H1 (cell line): Measurements from ENCODE around the gene MCF2L2. TPM values are rescaled to one million over a fixed set of nuclear protein-coding genes. Genes with fewer than 3 reads are reported as not detected.

Experiments used
- CTCF ChIA-PET: fragments of 300-600 bp; sonication (Branson Sonifier 250); formaldehyde crosslinking; loops from one replicate; lab custom pipeline; 2021; ENCODE audit not compliant: partially characterized antibody; lab: Charles Lee
- POLR2A ChIA-PET: fragments of 300-600 bp; sonication (Branson Sonifier 250); formaldehyde crosslinking; loops from one replicate; lab custom pipeline; 2021; ENCODE audit warnings: inconsistent platforms; ENCODE audit not compliant: partially characterized antibody; lab: Charles Lee
- DNase-seq, 2 experiments: peaks; one replicate each; pipeline versions ENCODE4 v3.0.0 to v3.0.0-alpha.2; 2010 to 2022; ENCODE audit warnings: low spot score in 2 of 2, low read depth in 1 of 2, mixed read lengths in 1 of 2
- FAIRE-seq: peaks from 2 replicates; lab custom pipeline; 2011; peaks lifted over from hg19 to GRCh38; lab: Jason Lieb, UNC
- H2AFZ ChIP-seq: 2 replicates; pipeline ENCODE4 v1.8.1; 2012; ENCODE audit warnings: low read length, inconsistent platforms
- H2AK5ac ChIP-seq: 2 replicates; pipeline ENCODE4 v1.6.1; 2013; ENCODE audit warnings: low read depth, low read length
- H2BK120ac ChIP-seq: replicated peaks from 2 replicates; pipeline ENCODE3; 2013; ENCODE audit warnings: low read depth, low read length, inconsistent platforms
- H2BK12ac ChIP-seq: 2 replicates; pipeline ENCODE4 v1.6.1; 2013; ENCODE audit warnings: low read depth, low read length
- H2BK15ac ChIP-seq: 2 replicates; pipeline ENCODE4 v1.6.1; 2013; ENCODE audit warnings: low read length
- H2BK20ac ChIP-seq: 2 replicates; pipeline ENCODE4 v1.6.1; 2013; ENCODE audit warnings: low read length
- H2BK5ac ChIP-seq: 2 replicates; pipeline ENCODE4 v1.6.1; 2013; ENCODE audit warnings: low read depth, low read length
- H3K14ac ChIP-seq: 2 replicates; pipeline ENCODE4 v1.6.1; 2013; ENCODE audit warnings: inconsistent platforms; ENCODE audit not compliant: insufficient read length
- H3K18ac ChIP-seq: 2 replicates; pipeline ENCODE4 v1.6.1; 2013; ENCODE audit warnings: low read length; ENCODE audit errors: extremely low read depth
- H3K23ac ChIP-seq: 2 replicates; pipeline ENCODE4 v1.6.1; 2013; ENCODE audit warnings: inconsistent platforms; ENCODE audit not compliant: insufficient read length
- H3K23me2 ChIP-seq: 2 replicates; pipeline ENCODE4 v1.6.1; 2013; ENCODE audit warnings: low read depth, low read length
- H3K27ac ChIP-seq: 2 replicates; pipeline ENCODE4 v1.6.1; 2011; ENCODE audit warnings: low read depth, low read length, inconsistent platforms
- H3K27me3 ChIP-seq, 4 experiments: replicated peaks in 1 of 4; 1 replicate in 1 of 4; 2 replicates in 3 of 4; pipeline versions ENCODE4 v1.6.1 to v1.8.1; 2011 to 2013; ENCODE audit warnings: low read length in 3 of 4, mild to moderate bottlenecking in 3 of 4, inconsistent platforms in 2 of 4, mixed read lengths in 2 of 4, moderate library complexity in 1 of 4; ENCODE audit not compliant: control insufficient read depth in 3 of 4, insufficient read depth in 3 of 4; ENCODE audit errors: extremely low read depth in 1 of 4
- H3K36me3 ChIP-seq, 4 experiments: 2 replicates each; pipeline versions ENCODE4 v1.6.1 to v1.8.1; 2011 to 2013; ENCODE audit warnings: mild to moderate bottlenecking in 4 of 4, low read length in 3 of 4, moderate library complexity in 2 of 4, control low read depth in 1 of 4, inconsistent platforms in 1 of 4; ENCODE audit not compliant: insufficient read depth in 4 of 4, control insufficient read depth in 2 of 4
- H3K4ac ChIP-seq: replicated peaks from 2 replicates; pipeline ENCODE3; 2013; ENCODE audit warnings: low read length, low read depth, mixed read lengths, inconsistent platforms; ENCODE audit not compliant: insufficient read length
- H3K4me1 ChIP-seq, 4 experiments: replicated peaks in 1 of 4; 1 replicate in 1 of 4; 2 replicates in 3 of 4; pipeline versions ENCODE4 v1.6.1 to v1.8.1; 2011 to 2013; ENCODE audit warnings: low read length in 3 of 4, inconsistent platforms in 2 of 4, mixed read lengths in 1 of 4; ENCODE audit not compliant: insufficient read depth in 4 of 4, control insufficient read depth in 3 of 4
- H3K4me2 ChIP-seq, 2 experiments: 2 replicates each; pipeline versions ENCODE4 v1.6.1 to v1.8.1; 2011 to 2013; ENCODE audit warnings: low read depth in 2 of 2, low read length in 2 of 2, control low read depth in 1 of 2, inconsistent platforms in 1 of 2, mild to moderate bottlenecking in 1 of 2; ENCODE audit not compliant: insufficient read depth in 1 of 2
- H3K4me3 ChIP-seq, 4 experiments: fragments of 200-600, 300-600 bp in 1 of 4; sonication (generic), shearing (Covaris generic), sonication (Bioruptor Twin) in 1 of 4; 2 replicates each; pipeline versions ENCODE4 v1.5.1 to v1.8.1; 2011 to 2016; ENCODE audit warnings: low read length in 4 of 4, low read depth in 3 of 4, control low read depth in 2 of 4, inconsistent platforms in 2 of 4, mild to moderate bottlenecking in 2 of 4, mixed read lengths in 1 of 4, moderate library complexity in 1 of 4; ENCODE audit not compliant: insufficient read depth in 2 of 4; ENCODE audit errors: extremely low read depth in 1 of 4
- H3K56ac ChIP-seq: replicated peaks from 2 replicates; pipeline ENCODE3; 2013; ENCODE audit warnings: low read depth, mild to moderate bottlenecking, mixed read lengths, low read length, inconsistent platforms; ENCODE audit not compliant: insufficient read length
- H3K79me1 ChIP-seq: 2 replicates; pipeline ENCODE4 v1.6.1; 2013; ENCODE audit warnings: low read depth, low read length, control low read depth
- H3K79me2 ChIP-seq, 2 experiments: 2 replicates each; pipeline versions ENCODE4 v1.6.1 to v1.8.1; 2012 to 2013; ENCODE audit warnings: low read length in 2 of 2, mild to moderate bottlenecking in 2 of 2, inconsistent platforms in 1 of 2; ENCODE audit not compliant: insufficient read depth in 2 of 2, control insufficient read depth in 1 of 2
- H3K9ac ChIP-seq, 4 experiments: replicated peaks in 1 of 4; 1 replicate in 1 of 4; 2 replicates in 3 of 4; pipeline versions ENCODE4 v1.6.1 to v1.8.1; 2011 to 2013; ENCODE audit warnings: low read depth in 3 of 4, low read length in 3 of 4, control low read depth in 2 of 4, mild to moderate bottlenecking in 2 of 4, moderate library complexity in 2 of 4, inconsistent platforms in 1 of 4; ENCODE audit errors: extremely low read depth in 1 of 4
- H3K9me3 ChIP-seq, 2 experiments: 2 replicates each; pipeline versions ENCODE4 v1.6.1 to v1.8.1; 2012 to 2013; ENCODE audit warnings: mild to moderate bottlenecking in 2 of 2, moderate library complexity in 2 of 2, control low read depth in 1 of 2, inconsistent platforms in 1 of 2, low read depth in 1 of 2, low read length in 1 of 2, mixed read lengths in 1 of 2; ENCODE audit not compliant: insufficient read depth in 2 of 2
- H4K20me1 ChIP-seq, 2 experiments: replicated peaks in 1 of 2; 2 replicates each; pipeline versions ENCODE3 to v1.8.1; 2011 to 2013; ENCODE audit warnings: inconsistent platforms in 2 of 2, low read length in 2 of 2, mild to moderate bottlenecking in 1 of 2; ENCODE audit not compliant: insufficient read depth in 2 of 2, control insufficient read depth in 1 of 2
- H4K5ac ChIP-seq: 2 replicates; pipeline ENCODE4 v1.6.1; 2013; ENCODE audit warnings: low read length, low read depth, mixed read lengths, inconsistent platforms; ENCODE audit not compliant: insufficient read length
- H4K8ac ChIP-seq: 2 replicates; pipeline ENCODE4 v1.8.0; 2013; ENCODE audit warnings: mild to moderate bottlenecking, moderate library complexity, low read length, inconsistent platforms; ENCODE audit not compliant: insufficient read depth; ENCODE audit errors: extremely low read depth
- H4K91ac ChIP-seq: replicated peaks from 2 replicates; pipeline ENCODE3; 2013; ENCODE audit warnings: low read length, mixed read lengths, inconsistent platforms; ENCODE audit not compliant: insufficient read length
- CREB1 ChIP-seq: IDR thresholded peaks from 2 replicates; pipeline ENCODE4 v1.6.1; 2012; ENCODE audit warnings: inconsistent platforms
- E2F6 ChIP-seq: IDR thresholded peaks from 2 replicates; pipeline ENCODE4 v1.6.1; 2012; ENCODE audit warnings: inconsistent platforms
- FOSL1 ChIP-seq: IDR thresholded peaks from 2 replicates; pipeline ENCODE4 v1.6.1; 2011; ENCODE audit warnings: mild to moderate bottlenecking, low read depth, low read length, moderate library complexity; ENCODE audit not compliant: insufficient read depth
- GTF2F1 ChIP-seq: IDR thresholded peaks from 2 replicates; pipeline ENCODE4 v1.6.1; 2012; ENCODE audit warnings: low read depth, low read length, improper control_type of control experiment, borderline replicate concordance
- JUND ChIP-seq: IDR thresholded peaks from 2 replicates; pipeline ENCODE4 v1.6.1; 2011; ENCODE audit warnings: mild to moderate bottlenecking, improper control_type of control experiment, low read length
- KDM4A ChIP-seq: IDR thresholded peaks from one replicate; pipeline ENCODE4 v1.7.1; 2012; ENCODE audit warnings: low read depth, mild to moderate bottlenecking, moderate library complexity, low read length, inconsistent platforms; ENCODE audit not compliant: severe bottlenecking
- POLR2A ChIP-seq, 2 experiments: IDR thresholded peaks; 1 replicate in 1 of 2; 2 replicates in 1 of 2; pipeline ENCODE4 v1.6.1; 2011; ENCODE audit warnings: low read depth in 2 of 2, low read length in 2 of 2, mild to moderate bottlenecking in 2 of 2; ENCODE audit errors: control extremely low read depth in 1 of 2
- POU5F1 ChIP-seq: IDR thresholded peaks from 2 replicates; pipeline ENCODE4 v1.6.1; 2011; ENCODE audit warnings: low read depth, mild to moderate bottlenecking, low read length, moderate library complexity
- SIX5 ChIP-seq: IDR thresholded peaks from 2 replicates; pipeline ENCODE4 v1.6.1; 2011; ENCODE audit warnings: mild to moderate bottlenecking, low read depth, low read length
- SRF ChIP-seq: IDR thresholded peaks from 2 replicates; pipeline ENCODE4 v1.6.1; 2011; ENCODE audit warnings: mild to moderate bottlenecking, low read depth, low read length, moderate library complexity
- SUZ12 ChIP-seq: fragments of 200-600 bp; sonication (generic); IDR thresholded peaks from 2 replicates; pipeline ENCODE4 v1.6.1; 2012; ENCODE audit warnings: mild to moderate bottlenecking, inconsistent platforms, low read length, moderate library complexity, mixed read lengths
- ZNF274 ChIP-seq: IDR thresholded peaks from 2 replicates; pipeline ENCODE4 v1.7.0; 2012; ENCODE audit warnings: low read length, borderline replicate concordance; ENCODE audit errors: extremely low read depth
- WGBS, 2 experiments: shearing (Covaris generic) in 1 of 2; methylation state at CpG; one replicate each; pipeline versions ENCODE4 v1.1.6 to v1.1.7; 2013 to 2015; ENCODE audit warnings: low lambda C conversion rate in 2 of 2, mixed read lengths in 2 of 2, inconsistent platforms in 1 of 2, low coverage in 1 of 2, missing lambda C conversion rate in 1 of 2; ENCODE audit not compliant: insufficient replicate concordance in 2 of 2, insufficient coverage in 1 of 2, insufficient read length in 1 of 2; ENCODE audit errors: extremely low coverage in 1 of 2, missing lambda C conversion rate in 1 of 2; 5-methylcytosine and 5-hydroxymethylcytosine counted together
- polyA plus RNA-seq, 7 experiments: library from polyadenylated mRNA; depleted of rRNA in 3 of 7; stranded (reverse) in 5 of 7; unstranded in 2 of 7; fragments of >200 nt in 5 of 7; fragments of 200-250 nt in 2 of 7; gene quantifications; 1 replicate in 5 of 7; 2 replicates in 1 of 7; 4 replicates in 1 of 7; pipeline versions ENCODE4 v1.2.1 to v1.2.3, GENCODE V29; 2011 to 2013; ENCODE audit warnings: missing spikeins in 2 of 7, mixed read lengths in 2 of 7
- total RNA-seq: library from RNA; stranded (reverse); fragmentation: NEBNext Ultra II Directional; extraction: Animal tissue kit (Norgen Biotek cat#: 25700); gene quantifications from 2 replicates; pipeline ENCODE4 v1.2.1, GENCODE V29; 2021

Gene MCF2L2
- total and polyA plus RNA-seq, 2 of the 8 experiments (the other 6 are each of a cell fraction or from before 2014, with no cell fraction given) = 4.1 to 13.7 TPM

DNA sequence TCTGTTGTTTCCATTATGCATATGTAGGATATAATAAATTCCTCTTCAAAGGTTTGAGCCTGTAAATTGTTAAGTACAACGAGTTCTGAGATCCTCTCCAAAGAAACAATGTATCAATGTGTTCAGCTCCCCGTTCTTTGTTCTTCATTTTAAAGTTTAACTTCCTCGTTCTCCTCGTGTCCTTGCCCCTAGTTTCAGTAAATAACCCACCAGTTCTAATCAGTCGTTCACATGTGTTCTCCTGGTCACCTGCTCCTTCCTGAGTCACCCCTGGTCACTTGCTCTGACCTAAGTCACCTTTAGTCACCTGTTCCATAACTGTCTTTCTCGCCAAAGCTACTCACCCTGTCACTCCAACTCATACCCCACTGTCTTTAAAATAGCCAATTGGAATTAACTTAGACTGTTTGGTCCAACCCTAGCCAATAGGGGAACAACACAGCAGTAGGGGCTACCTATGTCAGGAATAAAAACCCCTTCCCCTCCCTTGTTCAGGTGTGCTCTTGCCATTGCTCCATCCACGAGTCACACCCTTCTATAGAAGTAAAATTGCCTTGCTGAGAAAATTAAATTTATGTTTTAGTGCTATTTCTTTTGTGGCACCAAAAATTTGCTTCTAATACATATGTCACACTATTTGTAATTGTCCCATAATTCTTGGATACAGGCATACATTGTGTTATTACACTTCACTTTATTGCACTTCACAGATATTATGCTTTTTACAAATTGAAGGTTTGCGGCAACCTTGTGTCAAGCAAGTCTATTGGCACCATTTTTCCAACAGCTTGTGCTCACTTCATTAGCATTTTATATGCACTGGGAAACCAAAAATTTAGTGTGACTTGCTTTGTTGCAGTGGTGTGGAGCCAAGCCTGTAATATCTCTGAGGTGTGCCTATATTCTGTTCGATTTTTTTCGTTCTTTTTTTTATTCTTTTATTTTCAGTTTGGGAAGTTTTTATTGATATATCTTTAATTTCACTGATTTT lies 15.3 kb upstream of the MCF2L2 start:
- Histone ChIP-seq H4K5ac (no peak overlapping the region), H2BK20ac (peak overlapping the region; percentile 77; the same call in 1 of the 2 replicates), H4K91ac (no peak overlapping the region), H2BK5ac (no peak overlapping the region), H2BK120ac (no peak overlapping the region), H4K20me1 (no peaks in the 10 kb centered on the region), H3K79me2 (peaks cover 0 to 9% of the 10 kb centered on the region in 2 experiments; a peak in 3 of 4 replicates), H3K4ac (no peak overlapping the region), H2BK15ac (no peak overlapping the region), H3K79me1 (no peaks in the 10 kb centered on the region), H3K56ac (no peak overlapping the region), H3K9ac (no peak overlapping the region), H3K36me3 (no peaks in the 10 kb centered on the region), H3K27ac (no peak overlapping the region), H3K27me3 (no peaks in the 10 kb centered on the region), H4K8ac (no peak overlapping the region), H3K23ac (no peak overlapping the region), H3K23me2 (peaks cover 7% of the 10 kb centered on the region; the same call in 1 of the 2 replicates), H3K14ac (no peak overlapping the region), H3K4me2 (no peak overlapping the region), H3K18ac (no peak overlapping the region), H2AK5ac (no peak overlapping the region), H3K4me3 (no peak overlapping the region), H3K9me3 (no peaks in the 10 kb centered on the region), H2BK12ac (no peak overlapping the region), H2AFZ (no peak overlapping the region), H3K4me1 (peaks cover 0 to 3% (median 0%) of the 10 kb centered on the region in 4 experiments; a peak in 1 of 7 replicates)
- no peak for DNase-seq
- ChIA-PET POLR2A (interaction anchor here (1.5 kb wide), 1 partner anchor 9 kb away, joined by 5 read pairs; no protein-coding TSS in a partner anchor), CTCF (interaction anchor here (0.6 to 0.8 kb wide), 2 partner anchors 138 to 411 kb away, joined by 3 read pairs; no protein-coding TSS in a partner anchor)
- WGBS, 2 experiments = 87% methylated on average over 10 of the region's 10 CpGs; no CpG with 5 or more reads in 1 of the 2 experiments
- no peak for FAIRE-seq
- TF ChIP-seq GTF2F1 (no peak), SIX5 (no peak), POU5F1 (no peak), FOSL1 (no peak), E2F6 (no peak), SUZ12 (no peak), KDM4A (no peak), CREB1 (no peak), JUND (no peak), ZNF274 (no peak), POLR2A (IDR thresholded peaks at IDR 0.05; ENCODE audit: control extremely low read depth in 1 of 2, low read depth in 2 of 2, low read length in 2 of 2) (no peak), SRF (no peak)
